Measurements from ENCODE around the gene CFAP410. TPM values are rescaled to one million over a fixed set of nuclear protein-coding genes. Genes with fewer than 3 reads are reported as not detected.

Gene CFAP410
- total and polyA plus RNA-seq, 2 of the 13 experiments (the other 11 are each of a cell fraction or from before 2014, with no cell fraction given), result 8.0 to 20.1 TPM

GRCh38 chr21:44366586-44367211 lies 27.5 kb upstream of the CFAP410 start:
- ATAC-seq (no peak), DNase-seq (ENCODE audit: low spot score) (no peak), FAIRE-seq (no peak)
- in situ Hi-C loops (cut with HindIII; ENCODE audit: extremely low pct_ligation_motif_present, low pct_unique_long_range_greater_than_20kb), result no loop called here
- Histone ChIP-seq H3K27ac (ENCODE audit: extremely low read length, insufficient read depth, low read length) (no peak overlapping the region), H3K27me3 (ENCODE audit: control insufficient read depth in 1 of 2, insufficient read depth in 2 of 2, low read length in 2 of 2) (peaks cover 0 to 38% of the 10 kb centered on the region in 2 experiments; a peak in 4 of 5 replicates), H2AFZ (ENCODE audit: low read length) (no peak overlapping the region), H3K9me3 (ENCODE audit: low read length) (no peaks in the 10 kb centered on the region), H3K4me3 (replicated peaks in 1 of 3; ENCODE audit: insufficient read depth in 1 of 3, low read depth in 2 of 3, low read length in 3 of 3) (no peak overlapping the region), H3K4me2 (ENCODE audit: low read depth, low read length) (no peak overlapping the region), H3K79me2 (ENCODE audit: insufficient read depth, low read length) (no peaks in the 10 kb centered on the region), H3K4me1 (ENCODE audit: insufficient read depth, low read length) (peaks cover 18% of the 10 kb centered on the region), H3K36me3 (replicated peaks in 1 of 2; ENCODE audit: control insufficient read depth in 1 of 2, insufficient read depth in 2 of 2, low read length in 2 of 2) (no peaks in the 10 kb centered on the region), H3K9ac (ENCODE audit: insufficient read depth, low read depth, low read length) (no peak overlapping the region), H4K20me1 (ENCODE audit: insufficient read depth, low read length) (no peaks in the 10 kb centered on the region)
- CTCF ChIA-PET (ENCODE audit: low intra/inter-chr PET ratio, low total read pairs), result no interaction called here
- POLR2A ChIA-PET, result no interaction called here
- intact Hi-C loops (cut with micrococcal nuclease; ENCODE audit: unreplicated experiment), result loop anchor here (10.0 kb wide), 1 partner anchor 68 kb away; no protein-coding TSS in a partner anchor
- BruUV-seq (replicated peaks), result no TSS peak
- WGBS (ENCODE audit: low lambda C conversion rate), result 93% methylated on average over 2 of the region's 28 CpGs
- TF ChIP-seq, protein P1, sequence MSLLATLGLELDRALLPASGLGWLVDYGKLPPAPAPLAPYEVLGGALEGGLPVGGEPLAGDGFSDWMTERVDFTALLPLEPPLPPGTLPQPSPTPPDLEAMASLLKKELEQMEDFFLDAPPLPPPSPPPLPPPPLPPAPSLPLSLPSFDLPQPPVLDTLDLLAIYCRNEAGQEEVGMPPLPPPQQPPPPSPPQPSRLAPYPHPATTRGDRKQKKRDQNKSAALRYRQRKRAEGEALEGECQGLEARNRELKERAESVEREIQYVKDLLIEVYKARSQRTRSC (CRISPR knock-in tag; IDR thresholded peaks at IDR 0.05; ENCODE audit: low read depth), result no peak
- no peak for TF ChIP-seq ZNF746 (CRISPR knock-in tag; IDR thresholded peaks at IDR 0.05)
- no peak for TF ChIP-seq ZKSCAN1 (IDR thresholded peaks at IDR 0.05; ENCODE audit: low read length)
- TF ChIP-seq TFE3 (CRISPR knock-in tag; IDR thresholded peaks at IDR 0.05), result no peak
- no peak for TF ChIP-seq CENPT (CRISPR knock-in tag; IDR thresholded peaks at IDR 0.05; ENCODE audit: low read depth)
- no peak for TF ChIP-seq REL (CRISPR knock-in tag; conservative IDR thresholded peaks at IDR 0.05)
- no peak for TF ChIP-seq ZNF607 (CRISPR knock-in tag; IDR thresholded peaks at IDR 0.05; ENCODE audit: borderline replicate concordance)
